PC-3 (cell line): ENCODE data around the gene CEACAM3.

Experiments used
- CTCF ChIP-seq: fragments of 300-600 bp; sonication (generic); conservative IDR thresholded peaks from 2 replicates; pipeline ENCODE4 v1.5.1; 2017; ENCODE audit warnings: antibody characterized with exemption, low read depth, mild to moderate bottlenecking, low read length
- EZH2 ChIP-seq: fragments of 300-600 bp; sonication (generic); IDR thresholded peaks from one replicate; pipeline ENCODE4 v1.6.1; 2017; ENCODE audit warnings: antibody characterized with exemption, mild to moderate bottlenecking, low read length; ENCODE audit not compliant: unreplicated experiment
- EZH2phosphoT487 ChIP-seq: fragments of 300-600 bp; sonication (generic); IDR thresholded peaks from 2 replicates; pipeline ENCODE4 v1.6.1; 2018; ENCODE audit warnings: mild to moderate bottlenecking, antibody characterized with exemption, low read length, borderline replicate concordance

GRCh38 chr19:41837981-41838708 lies 41.8 kb downstream of the CEACAM3 start:
- TF ChIP-seq CTCF (no peak), EZH2 (no peak), EZH2phosphoT487 (no peak)
